ENCODE results near the gene SMYD3. TPM values are rescaled to one million over a fixed set of nuclear protein-coding genes. Genes with fewer than 3 reads are reported as not detected.

SMYD3 gene
- total RNA-seq, 1 donor = 45.5 TPM

DNA sequence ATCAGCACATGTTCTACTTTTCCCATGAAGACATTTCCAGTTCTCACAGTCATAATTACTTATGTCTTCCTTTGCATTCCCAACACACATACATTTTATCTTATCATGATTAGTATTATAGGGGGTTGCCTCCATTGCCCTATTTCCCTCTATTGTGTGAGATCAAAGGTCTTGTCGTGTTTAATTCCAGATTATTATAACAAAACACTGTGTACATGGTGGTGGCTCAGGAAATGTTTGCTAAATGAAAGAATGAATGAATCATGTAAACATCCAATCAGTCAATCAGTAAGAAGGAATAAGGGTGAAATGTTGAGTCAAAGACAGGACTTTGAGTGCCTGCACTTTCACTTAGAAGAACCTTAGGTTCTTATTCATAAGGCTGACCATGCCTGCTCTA, 376.0 kb downstream of the SMYD3 start:
- DNase-seq (ENCODE audit: low read depth) = no peak
- TF ChIP-seq, protein P1, sequence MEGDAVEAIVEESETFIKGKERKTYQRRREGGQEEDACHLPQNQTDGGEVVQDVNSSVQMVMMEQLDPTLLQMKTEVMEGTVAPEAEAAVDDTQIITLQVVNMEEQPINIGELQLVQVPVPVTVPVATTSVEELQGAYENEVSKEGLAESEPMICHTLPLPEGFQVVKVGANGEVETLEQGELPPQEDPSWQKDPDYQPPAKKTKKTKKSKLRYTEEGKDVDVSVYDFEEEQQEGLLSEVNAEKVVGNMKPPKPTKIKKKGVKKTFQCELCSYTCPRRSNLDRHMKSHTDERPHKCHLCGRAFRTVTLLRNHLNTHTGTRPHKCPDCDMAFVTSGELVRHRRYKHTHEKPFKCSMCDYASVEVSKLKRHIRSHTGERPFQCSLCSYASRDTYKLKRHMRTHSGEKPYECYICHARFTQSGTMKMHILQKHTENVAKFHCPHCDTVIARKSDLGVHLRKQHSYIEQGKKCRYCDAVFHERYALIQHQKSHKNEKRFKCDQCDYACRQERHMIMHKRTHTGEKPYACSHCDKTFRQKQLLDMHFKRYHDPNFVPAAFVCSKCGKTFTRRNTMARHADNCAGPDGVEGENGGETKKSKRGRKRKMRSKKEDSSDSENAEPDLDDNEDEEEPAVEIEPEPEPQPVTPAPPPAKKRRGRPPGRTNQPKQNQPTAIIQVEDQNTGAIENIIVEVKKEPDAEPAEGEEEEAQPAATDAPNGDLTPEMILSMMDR (IDR thresholded peaks at IDR 0.05; ENCODE audit: insufficient read depth, low read length) = no peak
- H3K4me3 ChIP-seq (ENCODE audit: low read depth, low read length) = no peak overlapping the region

- no peak for DNase-seq (ENCODE audit: low read depth)
- H3K4me3 ChIP-seq (ENCODE audit: low read depth, low read length) = no peak overlapping the region
- TF ChIP-seq, protein P1 (IDR thresholded peaks at IDR 0.05; ENCODE audit: insufficient read depth, low read length) = no peak
Measured at GRCh38 chr1:246128494-246129069, 378.5 kb downstream of the SMYD3 start.

DNA sequence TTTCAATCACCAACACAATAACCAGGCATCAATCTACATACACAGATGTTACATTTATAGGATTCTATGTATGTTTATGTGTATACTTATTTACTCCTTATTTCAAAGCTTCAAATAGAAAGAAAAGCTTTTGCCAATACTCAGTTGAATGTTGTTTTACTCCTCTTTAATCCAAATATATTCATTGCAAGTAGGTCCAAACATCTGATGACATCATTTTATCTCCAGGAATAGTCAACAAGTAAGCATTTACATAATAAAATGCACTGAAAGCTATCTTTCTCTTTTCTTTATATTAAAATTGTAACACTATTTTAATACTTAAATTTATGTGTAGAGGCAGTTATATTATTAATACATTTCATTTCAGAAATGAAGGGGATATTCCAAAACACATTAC, 380.5 kb downstream of the SMYD3 start:
- no peak for DNase-seq (ENCODE audit: low read depth)

DNA sequence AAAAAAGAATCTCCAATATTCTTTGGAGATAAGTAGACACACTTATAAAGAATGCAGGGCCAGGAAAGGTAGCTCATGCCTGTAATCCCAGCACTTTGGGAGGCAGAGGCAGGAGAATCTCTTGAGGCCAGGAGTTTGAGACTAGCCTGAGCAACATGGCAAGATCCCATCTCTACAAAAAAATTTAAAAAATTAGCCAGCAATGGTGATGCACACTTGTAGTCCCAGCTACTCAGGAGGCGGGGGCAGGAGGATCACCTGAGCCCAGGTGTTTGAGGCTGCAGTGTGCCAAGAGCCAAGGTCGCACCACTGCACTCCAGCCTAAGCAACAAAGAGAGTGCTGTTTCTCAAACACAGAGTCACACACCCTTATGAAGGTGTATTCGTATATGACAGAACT, 385.0 kb downstream of the SMYD3 start:
- H3K4me3 ChIP-seq (ENCODE audit: low read depth, low read length) = no peak overlapping the region
- DNase-seq (ENCODE audit: low read depth) = no peak
- TF ChIP-seq, protein P1 (IDR thresholded peaks at IDR 0.05; ENCODE audit: insufficient read depth, low read length) = no peak

More for the DNA sequence above, 380.5 kb downstream of the SMYD3 start:
- TF ChIP-seq, protein P1 (IDR thresholded peaks at IDR 0.05; ENCODE audit: insufficient read depth, low read length) = no peak
- no peak overlapping the region for H3K4me3 ChIP-seq (ENCODE audit: low read depth, low read length)

GRCh38 chr1:246121533-246121932, 385.5 kb downstream of the SMYD3 start:
- H3K4me3 ChIP-seq (ENCODE audit: low read depth, low read length) = no peak overlapping the region
- TF ChIP-seq, protein P1 (IDR thresholded peaks at IDR 0.05; ENCODE audit: insufficient read depth, low read length) = no peak
- no peak for DNase-seq (ENCODE audit: low read depth)

DNA sequence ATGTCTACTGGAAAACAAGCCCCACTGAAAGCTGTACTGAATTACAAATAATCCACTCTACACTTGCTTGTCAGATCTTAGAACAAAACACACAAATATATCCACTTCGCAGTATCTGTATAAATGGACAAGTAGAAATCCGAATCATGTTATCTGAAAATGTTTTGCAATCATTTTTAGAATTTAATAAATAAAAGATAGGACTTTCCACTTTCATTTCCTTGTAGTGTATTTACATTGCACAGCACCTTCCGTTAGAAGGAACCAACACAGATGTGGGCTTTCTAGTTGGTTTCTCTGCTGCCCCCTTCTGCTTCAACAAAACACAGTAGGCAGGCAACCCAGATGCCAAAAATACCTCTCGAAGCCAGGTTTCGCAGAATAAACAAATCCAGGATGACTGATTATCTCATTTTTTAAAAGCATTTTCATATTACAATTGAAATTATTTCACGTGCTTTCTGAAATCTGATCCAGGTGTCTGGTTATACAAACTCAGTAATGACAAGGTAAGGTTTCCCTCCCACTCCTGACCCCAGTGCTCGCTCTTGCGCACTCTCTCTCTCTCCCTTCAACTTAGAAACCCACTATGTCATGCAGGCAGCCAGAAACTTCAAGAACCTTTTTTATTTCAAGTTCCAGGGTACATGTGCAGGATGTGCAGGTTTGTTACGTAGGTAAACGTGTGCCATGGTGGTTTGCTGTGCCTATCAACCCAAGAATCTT, 389.9 kb downstream of the SMYD3 start:
- no peak overlapping the region for H3K4me3 ChIP-seq (ENCODE audit: low read depth, low read length)
- peak; percentile 63 for DNase-seq (ENCODE audit: low read depth)
- TF ChIP-seq, protein P1 (IDR thresholded peaks at IDR 0.05; ENCODE audit: insufficient read depth, low read length) = peak; percentile 65

All from fibroblast of the aortic adventitia (primary cell).